GM19043 (cell line): ENCODE measurements around the gene SLC12A3.

Source experiments
- ATAC-seq: cut with Tn5 transposase; IDR thresholded peaks from one replicate; pipeline ENCODE4 v1.9.1; 2021; ENCODE audit warnings: low read depth; ENCODE audit not compliant: unreplicated experiment

SLC12A3 gene, protein sequence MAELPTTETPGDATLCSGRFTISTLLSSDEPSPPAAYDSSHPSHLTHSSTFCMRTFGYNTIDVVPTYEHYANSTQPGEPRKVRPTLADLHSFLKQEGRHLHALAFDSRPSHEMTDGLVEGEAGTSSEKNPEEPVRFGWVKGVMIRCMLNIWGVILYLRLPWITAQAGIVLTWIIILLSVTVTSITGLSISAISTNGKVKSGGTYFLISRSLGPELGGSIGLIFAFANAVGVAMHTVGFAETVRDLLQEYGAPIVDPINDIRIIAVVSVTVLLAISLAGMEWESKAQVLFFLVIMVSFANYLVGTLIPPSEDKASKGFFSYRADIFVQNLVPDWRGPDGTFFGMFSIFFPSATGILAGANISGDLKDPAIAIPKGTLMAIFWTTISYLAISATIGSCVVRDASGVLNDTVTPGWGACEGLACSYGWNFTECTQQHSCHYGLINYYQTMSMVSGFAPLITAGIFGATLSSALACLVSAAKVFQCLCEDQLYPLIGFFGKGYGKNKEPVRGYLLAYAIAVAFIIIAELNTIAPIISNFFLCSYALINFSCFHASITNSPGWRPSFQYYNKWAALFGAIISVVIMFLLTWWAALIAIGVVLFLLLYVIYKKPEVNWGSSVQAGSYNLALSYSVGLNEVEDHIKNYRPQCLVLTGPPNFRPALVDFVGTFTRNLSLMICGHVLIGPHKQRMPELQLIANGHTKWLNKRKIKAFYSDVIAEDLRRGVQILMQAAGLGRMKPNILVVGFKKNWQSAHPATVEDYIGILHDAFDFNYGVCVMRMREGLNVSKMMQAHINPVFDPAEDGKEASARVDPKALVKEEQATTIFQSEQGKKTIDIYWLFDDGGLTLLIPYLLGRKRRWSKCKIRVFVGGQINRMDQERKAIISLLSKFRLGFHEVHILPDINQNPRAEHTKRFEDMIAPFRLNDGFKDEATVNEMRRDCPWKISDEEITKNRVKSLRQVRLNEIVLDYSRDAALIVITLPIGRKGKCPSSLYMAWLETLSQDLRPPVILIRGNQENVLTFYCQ

DNA sequence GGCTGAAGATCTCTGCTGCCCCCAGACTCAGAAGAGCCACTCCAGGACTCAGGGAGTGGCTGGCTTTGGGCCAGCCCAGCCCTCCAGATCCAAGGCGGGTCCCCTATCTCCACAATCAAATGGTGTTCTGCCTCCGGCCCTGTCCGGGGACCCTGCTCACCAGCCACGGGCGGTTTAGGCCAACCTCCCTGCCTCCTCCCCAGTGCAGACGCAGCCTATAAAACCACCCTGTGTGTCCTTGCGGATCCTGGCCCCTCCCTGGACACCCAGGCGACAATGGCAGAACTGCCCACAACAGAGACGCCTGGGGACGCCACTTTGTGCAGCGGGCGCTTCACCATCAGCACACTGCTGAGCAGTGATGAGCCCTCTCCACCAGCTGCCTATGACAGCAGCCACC lies at the start of gene SLC12A3:
Gene SLC12A3, plus strand, starts transcription at position 248 of the 400 bp plus-strand sequence. Its CDS starts 29 bp downstream, at position 277.
- no peak for ATAC-seq

DNA sequence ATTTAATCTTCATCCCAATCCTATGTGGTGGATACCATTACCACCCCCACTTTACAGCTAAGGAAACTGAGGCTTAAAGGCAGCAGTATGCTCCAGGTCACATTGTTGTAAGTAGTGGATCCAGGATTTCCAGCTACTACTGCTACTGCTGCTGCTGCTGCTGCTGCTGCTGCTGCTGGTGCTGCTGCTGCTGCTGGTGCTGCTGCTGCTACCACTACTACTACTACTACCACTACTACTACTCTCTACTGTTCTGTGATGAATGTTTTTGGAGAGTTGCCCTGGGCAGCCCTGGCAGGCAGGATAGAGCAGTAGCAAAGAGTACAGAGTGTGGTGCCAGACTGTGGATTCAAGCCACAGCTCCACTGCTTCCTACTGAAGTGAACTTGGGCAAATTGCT lies 49.3 kb upstream of the SLC12A3 start:
- ATAC-seq = no peak

DNA sequence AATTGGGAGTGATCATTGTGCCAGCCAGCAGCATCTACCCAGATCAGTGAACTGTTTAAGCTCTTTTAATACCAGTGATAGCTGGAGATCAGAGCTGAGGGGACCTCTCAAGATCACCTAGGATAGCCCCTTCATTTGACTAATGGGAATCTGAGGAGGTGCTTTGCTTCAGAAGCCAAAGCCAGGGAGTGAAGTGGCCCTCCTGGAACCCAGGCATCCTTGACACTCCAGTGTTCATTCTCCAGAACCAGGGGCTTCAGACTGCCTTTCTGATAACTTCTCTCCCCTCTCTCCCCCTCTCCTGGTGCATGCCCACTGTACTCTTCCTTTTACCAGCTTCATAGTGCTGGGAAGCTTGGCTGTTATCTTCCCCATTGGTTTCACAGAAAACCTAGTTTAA lies 48.0 kb upstream of the SLC12A3 start:
- no peak for ATAC-seq

DNA sequence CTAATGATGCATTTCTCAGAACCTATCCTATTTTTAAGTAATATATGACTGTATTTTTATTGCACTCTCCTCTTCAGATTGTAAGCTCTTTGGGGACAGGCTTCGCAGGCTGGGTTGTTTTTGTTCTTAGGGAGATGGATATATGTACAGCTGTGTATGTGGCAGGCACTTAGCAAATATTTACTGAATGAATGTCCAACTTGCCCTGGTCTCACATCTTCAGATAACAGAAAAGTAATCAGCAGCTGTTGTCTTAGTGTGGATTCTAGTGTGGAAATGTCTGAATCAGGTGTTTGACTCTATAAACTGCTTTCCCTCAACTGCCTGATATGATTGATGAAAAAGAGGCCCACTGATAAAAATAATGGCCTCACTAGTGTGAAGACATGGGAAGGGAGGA lies 47.1 kb upstream of the SLC12A3 start:
- no peak for ATAC-seq

DNA sequence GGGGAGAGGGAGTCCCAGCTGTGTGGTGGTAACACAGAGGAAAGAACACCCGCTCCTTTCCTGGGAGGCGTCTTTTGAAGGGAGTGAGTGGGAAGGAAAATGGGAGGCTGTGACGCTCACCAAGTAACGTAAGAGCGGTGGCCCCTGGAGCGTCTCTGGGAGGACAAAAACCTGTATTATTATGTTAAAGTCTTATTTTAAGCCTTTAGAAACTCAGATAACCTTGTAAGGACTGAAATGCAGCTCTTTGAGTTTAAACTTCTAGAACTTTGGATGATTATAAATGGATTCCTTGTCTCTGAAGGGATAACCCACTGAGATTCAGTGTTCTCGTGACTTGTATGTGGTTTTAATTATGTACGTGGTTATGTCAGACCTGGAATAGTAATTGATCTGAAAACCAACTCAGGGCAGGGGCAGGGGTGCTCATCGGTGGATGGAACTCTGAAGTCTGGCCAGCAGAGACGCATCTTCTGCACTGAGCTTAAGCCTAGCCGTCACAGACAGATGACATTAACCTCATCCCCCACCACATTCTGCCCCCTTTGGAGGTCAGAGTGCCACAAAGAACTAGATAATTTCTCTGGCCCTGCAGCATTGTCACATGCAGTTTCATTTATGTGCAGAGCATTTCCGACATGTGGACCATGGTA lies 41.8 kb upstream of the SLC12A3 start:
- no peak for ATAC-seq

DNA sequence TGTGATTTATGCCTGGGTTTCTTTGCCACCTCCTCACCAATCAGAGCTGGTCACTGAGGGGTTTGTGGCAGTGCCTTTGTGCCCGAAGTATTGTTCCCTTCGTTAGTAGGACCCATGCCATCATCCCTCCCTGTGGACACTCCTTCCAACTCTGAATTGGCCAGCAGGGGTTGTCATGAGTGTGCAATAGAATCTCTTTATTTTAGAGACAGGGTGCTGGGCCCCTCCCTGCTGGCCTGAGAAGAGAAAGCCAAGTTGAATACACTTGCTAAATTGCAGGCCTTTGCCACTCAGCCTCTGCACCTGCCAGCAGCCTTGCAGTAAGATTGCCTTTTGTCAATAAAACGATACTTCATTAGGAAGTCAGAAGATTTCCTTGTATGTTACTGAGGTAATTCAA lies 40.7 kb upstream of the SLC12A3 start:
- no peak for ATAC-seq

DNA sequence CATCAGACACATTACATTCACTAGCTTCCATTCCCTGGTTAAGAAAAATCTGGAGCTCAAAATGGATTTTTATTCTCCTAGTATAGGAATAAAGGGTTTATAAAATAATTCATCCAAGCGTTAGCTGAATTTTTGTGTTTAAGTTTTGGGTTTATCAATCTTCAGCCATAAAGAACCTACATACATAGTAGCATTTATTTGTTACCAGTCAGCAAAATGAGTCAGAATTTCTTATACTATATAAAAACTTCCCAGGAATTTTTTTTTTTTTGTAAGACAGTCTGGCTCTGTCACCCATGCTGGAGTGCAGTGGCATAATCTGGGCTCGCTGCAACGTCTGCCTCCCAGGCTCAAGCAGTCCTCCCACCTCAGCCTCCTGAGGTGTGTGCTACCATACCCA lies 40.2 kb upstream of the SLC12A3 start:
- no peak for ATAC-seq

DNA sequence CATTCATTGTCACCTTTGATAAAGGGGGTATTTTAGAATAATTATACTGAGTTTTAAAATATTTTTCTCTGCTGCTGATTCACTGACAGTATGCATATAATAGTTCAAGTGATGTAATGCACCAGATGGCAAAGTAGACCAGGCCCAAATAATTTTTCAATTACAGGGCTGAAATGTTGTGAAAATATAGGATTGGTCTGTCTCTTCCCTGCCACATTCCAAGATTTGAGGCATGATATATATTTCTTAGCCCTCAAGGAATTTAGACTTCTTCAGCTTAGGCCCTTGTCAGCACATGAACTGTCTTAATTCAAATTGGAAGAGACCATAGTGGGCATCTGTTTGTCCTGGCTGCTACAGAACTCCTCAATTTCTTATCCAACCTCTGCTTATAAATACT lies 39.2 kb upstream of the SLC12A3 start:
- ATAC-seq = no peak

DNA sequence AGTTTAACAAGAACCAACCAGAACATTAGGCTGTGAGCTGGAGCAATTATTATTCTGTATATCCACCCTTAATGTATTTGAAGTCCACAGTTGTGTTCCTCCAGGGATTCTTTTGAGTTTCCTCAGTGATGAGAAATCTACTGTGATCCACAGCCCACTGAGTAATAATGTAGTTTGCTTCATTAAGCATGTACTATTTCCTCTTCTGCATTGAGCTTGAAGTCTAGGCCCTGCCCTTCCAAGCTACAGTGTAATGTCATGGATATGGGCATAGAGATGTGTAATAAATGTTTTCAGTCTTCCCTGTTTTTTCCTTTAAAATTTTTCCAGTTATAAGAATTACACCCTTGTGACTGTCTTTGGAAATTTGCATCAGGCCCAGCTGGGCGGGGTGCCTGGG lies 36.4 kb upstream of the SLC12A3 start:
- ATAC-seq = no peak

DNA sequence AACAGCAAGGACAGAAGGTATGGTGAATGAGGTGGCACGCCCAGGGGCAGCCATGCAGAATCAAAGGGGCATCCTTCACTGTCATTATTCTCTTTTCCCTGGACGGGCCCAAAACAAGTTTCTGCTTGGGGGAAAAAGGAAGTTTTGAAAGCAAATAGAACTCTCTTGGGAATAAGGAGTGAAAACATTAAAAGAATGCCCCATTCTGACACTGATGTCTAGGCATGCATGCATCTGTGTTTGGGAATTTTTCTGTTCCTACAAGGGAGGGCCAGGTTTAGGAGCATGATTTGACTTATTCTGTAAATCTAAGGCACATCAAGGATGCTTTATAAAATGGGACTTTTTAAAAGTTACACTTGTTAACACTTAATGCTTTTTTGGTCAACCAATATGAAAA lies 34.3 kb upstream of the SLC12A3 start:
- no peak for ATAC-seq

DNA sequence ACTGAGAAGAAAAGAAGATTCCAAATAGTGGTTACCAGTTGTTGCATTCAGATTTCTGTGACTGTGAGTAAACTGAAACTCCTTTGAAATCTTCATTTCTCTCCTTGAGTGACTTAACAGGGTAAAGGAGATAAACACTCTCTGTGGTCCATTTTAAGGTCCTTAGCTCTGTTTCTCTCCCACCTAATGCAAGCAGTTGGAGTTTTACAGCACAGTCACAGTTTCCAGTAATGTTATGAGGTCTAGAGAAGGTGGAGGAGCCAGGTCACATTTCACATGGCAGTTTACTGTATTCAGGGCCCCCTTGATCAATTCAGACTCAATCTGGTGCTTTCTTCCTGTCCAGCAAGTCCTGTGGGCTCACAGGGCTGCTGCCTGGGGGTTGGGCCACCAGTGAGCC lies 32.2 kb upstream of the SLC12A3 start:
- ATAC-seq = no peak

DNA sequence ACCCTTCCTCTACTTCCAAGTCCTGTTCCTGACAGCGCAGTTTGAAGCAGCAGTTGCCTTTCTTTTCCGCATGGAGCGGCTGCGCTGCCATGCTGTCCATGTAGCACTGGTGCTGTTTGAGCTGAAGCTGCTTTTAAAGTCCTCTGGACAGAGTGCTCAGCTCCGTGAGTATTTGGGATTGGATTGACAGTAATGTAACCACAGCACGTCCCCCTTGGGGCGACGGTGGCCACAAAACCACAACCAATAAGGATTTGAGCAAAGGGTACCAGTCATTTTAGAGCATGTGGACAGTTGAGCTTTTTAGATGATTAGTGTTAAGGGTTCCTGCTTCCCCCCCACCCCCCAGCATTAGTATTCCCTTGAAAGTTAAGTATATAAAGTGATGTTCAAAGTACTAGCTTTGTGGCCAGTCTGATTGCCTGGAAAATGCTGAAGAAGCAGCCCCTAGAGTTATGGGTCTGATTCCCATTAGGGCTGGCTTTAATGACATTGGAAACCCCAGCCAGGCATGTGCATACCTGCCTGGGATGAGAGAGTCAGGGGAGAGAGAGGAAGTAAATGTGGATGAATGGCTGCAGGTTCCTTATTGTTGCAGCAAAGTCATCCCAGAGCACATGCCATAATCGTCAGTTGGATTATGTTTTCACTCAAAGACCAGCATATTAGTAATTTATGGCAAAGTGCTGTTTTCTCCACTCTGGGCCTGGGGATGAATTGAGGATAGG lies 31.6 kb upstream of the SLC12A3 start:
- no peak for ATAC-seq

DNA sequence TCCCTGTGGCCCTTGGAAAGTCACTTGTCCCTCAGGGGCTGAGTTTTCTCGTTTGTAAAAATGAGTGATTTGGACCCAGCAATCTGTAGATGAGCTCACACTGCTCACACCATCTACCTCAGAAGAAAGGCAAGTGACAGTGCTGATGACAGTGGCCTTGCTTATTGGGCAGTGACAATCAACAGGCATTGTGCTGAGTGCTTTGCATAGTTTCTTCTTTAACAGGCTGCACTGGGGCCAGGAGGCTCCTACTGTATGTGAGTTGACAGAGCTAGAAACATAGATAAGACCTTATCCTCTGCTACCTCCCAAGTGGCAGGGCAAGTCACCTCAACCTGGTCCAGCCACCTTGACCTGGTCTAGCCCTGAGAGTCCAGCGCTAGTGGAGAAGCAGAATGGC lies 29.7 kb upstream of the SLC12A3 start:
- no peak for ATAC-seq

DNA sequence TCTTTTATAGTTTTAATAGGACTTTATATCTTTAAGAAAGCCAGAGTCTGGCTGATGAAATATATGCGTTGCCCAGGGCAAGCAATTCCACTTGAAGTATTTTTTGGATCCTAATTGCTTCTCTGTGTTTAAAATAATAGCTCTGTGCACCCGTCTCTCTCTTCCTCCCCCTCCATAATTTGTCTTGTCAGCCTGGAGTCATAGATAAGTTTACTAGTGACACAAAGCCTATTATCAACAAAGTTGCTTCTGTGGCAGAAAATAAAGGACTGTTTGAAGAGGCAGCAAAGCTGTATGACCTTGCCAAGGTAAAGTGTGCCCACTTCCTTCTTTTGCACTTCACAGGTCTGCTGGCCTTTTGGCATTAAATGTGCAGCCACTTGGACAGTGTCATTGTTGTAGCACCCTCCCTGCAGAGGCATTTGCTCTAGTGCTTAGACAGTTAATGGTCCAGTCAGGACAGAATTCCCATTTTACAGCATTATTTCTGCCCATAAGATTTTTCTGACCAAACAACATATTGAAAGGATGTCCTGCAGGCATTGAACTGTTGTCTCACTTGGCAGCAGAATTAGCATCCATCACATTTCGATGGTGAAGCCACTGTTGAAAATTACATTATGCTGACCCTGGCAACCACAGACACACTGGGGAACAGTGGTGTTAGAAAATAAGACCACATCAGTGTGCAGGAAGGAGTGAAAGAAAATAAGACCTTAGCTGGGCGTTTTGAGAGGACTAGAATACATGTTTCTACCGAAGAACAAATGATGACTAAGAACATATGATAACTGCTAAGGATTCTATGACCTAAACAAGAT lies 28.4 kb upstream of the SLC12A3 start:
- ATAC-seq = no peak

DNA sequence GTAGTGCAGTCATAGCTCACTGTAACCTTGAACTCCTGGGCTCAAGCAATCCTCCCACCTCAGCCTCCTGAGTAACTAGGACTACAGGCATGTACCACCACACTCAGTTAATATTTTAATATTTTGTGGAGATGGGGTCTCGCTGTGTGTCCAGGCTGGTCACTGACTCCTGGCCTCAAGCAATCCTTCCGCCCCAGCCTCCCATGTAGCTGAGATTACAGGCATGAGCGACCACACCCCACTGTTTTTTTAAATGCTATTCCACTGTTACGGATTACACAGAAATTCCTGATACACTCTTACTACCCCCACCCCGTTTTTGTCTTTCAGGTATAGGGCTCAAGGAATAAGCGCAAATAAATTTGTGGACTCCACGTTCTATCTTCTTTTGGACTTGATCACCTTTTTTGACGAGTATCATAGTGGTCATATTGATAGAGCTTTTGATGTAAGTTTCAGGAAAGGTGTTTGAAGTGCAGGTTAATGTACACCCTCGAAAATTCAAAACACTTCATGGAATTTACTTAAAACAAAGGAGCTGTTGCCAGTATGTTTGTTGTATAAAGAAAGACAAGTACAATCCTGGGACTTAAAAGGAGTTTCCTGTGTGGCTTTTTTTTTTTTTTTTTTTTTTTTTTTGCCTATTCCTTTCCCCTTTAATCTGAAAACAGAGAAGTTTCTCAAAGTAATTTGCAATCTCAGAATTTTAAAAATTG lies 26.2 kb upstream of the SLC12A3 start:
- ATAC-seq = no peak

DNA sequence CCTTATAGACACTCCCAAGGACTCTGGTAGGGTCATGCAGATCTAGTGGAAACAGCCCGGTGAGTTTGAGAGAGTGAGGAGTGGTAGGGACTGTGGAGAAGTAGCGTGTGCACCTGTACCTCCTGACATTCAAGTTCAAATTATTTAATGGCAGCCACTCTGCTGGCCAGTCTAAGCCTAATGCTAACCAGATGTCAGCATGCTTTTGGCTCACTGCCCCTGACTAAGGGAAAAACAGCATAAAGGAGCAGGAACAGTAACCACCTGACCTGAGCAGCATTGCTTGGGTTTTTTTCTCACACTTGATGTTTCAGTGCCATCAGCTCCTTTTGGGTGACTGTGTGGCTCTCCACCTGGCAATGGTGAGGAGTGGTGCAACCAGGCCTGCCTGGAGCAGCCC lies 23.8 kb upstream of the SLC12A3 start:
- no peak for ATAC-seq

DNA sequence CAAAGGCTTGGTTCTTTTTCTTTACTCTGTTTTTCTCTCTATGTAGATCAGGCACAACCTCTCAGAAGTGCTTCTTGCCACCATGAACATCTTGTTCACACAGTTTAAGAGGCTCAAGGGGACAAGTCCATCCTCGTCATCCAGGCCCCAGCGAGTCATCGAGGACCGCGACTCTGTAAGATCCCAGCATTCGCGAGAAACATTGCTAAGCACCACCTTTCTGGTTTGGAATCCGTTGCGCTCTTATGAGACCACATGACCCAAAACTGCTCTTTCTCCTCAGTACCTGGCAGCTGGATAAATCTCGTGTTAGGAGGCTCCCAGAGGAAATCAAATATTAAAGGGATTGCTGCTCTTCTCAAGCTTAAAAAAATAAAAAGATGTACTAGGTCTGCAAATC lies 23.3 kb upstream of the SLC12A3 start:
- no peak for ATAC-seq

DNA sequence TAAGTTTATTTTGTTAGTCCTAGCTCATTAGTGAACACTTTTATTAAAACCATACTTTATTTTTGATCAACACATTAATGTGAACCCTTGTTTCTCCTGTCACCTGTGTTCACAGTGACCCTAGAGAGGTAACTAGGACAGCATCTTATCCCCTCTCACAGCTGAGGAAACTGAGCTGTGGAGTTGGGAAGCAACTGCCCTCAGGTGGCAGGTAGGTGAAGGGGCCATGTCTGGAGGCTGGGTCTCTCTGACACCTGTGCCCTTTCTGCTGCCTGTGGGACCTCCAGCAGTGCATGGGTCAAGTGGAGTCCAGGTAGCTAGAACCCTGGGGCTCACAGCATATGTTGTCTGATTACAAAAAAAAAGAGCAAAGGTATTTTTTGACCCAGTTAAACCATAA lies 22.9 kb upstream of the SLC12A3 start:
- ATAC-seq = no peak

DNA sequence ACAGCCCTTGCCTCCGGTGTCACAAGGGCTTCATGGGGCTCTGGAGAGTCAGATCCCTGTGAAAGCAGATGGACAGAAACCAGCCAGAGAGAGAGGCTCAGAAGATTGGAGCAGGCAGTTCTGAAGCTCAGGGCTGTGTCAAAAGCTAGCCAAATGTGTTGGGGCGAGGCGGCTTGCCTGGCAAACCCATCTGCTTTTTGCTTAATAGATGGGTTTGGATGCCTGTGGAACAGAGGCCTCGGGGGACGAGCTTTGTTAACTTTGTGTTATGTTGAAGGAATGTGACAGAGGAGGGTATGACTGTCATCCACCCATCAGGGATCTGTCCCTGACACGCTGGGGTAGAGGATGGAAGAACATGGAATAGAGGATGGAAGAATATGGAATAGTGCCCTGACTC lies 21.0 kb upstream of the SLC12A3 start:
- ATAC-seq = no peak
